ENCODE data around the gene PHF19.

DNA sequence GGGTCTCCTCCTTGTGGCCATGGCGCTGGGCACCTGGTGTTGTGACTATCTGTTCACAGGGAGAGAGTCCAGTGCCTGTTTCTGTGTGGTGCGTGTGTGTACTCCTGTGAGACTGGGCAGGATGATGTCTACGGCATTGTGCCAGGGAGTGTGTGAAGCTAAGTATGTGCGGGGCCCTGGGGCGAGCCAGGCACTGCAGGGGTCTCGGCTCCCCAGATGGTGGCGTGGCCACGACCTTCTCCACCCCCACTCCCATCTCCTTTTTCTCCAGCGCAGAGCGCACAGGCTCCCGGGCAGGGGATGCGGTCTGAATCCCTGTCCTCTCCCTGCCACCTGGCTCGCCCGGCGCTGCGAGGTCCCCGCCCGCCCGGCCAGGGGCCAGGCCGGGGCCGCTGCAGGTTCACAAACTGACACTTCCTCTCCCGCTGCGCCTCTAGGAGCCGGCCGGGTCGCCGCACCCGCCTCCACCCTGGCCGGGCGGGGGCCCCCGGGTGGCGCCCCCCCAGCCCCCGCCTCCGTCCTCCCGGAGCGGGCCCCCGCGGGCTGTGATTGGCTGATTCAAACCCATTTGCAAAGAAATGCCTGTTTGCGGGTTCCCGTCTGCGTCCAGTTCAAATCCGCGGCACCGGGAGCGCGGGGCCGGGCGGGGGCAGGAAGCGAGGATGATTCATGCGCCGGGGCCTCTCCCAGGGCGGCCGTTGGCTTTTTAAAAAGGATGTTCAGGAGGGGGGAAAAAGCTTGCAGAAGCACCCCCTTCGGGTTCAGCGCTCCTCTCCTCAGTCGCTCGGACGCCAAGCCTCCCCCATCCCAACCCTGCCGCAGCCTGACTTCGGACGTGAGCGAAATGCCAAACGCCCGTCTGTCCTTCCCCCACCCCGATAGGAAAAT lies 790 bp downstream of the PHF19 start:
- TF ChIP-seq, protein P1, sequence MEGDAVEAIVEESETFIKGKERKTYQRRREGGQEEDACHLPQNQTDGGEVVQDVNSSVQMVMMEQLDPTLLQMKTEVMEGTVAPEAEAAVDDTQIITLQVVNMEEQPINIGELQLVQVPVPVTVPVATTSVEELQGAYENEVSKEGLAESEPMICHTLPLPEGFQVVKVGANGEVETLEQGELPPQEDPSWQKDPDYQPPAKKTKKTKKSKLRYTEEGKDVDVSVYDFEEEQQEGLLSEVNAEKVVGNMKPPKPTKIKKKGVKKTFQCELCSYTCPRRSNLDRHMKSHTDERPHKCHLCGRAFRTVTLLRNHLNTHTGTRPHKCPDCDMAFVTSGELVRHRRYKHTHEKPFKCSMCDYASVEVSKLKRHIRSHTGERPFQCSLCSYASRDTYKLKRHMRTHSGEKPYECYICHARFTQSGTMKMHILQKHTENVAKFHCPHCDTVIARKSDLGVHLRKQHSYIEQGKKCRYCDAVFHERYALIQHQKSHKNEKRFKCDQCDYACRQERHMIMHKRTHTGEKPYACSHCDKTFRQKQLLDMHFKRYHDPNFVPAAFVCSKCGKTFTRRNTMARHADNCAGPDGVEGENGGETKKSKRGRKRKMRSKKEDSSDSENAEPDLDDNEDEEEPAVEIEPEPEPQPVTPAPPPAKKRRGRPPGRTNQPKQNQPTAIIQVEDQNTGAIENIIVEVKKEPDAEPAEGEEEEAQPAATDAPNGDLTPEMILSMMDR (IDR thresholded peaks at IDR 0.05), result peak in 2 of 4 experiments; percentile 2 to 13
- TF ChIP-seq POLR2AphosphoS5 (IDR thresholded peaks at IDR 0.05) (peak; percentile 61), POLR2A (IDR thresholded peaks at IDR 0.05) (peak; percentile 36)
